ENCODE measurements around the gene UNC13B.

UNC13B gene

GRCh38 chr9:35280399-35280798 is 118.6 kb downstream of the UNC13B start:
- DNase-seq: no peak

GRCh38 chr9:35285731-35286130 is 123.9 kb downstream of the UNC13B start:
- DNase-seq: no peak

GRCh38 chr9:35286381-35286780 is 124.6 kb downstream of the UNC13B start:
- no peak for DNase-seq

- no peak for DNase-seq
These were observed 126.3 kb downstream of the UNC13B start for GRCh38 chr9:35287987-35288632.

- no peak for DNase-seq
These were observed 127.0 kb downstream of the UNC13B start for GRCh38 chr9:35288778-35289177.

- no peak for DNase-seq
These were observed 131.7 kb downstream of the UNC13B start for GRCh38 chr9:35293376-35293964.

- DNase-seq: no peak
These were observed 132.3 kb downstream of the UNC13B start for GRCh38 chr9:35294066-35294465.

GRCh38 chr9:35294556-35294955 is 132.7 kb downstream of the UNC13B start:
- no peak for DNase-seq

GRCh38 chr9:35295369-35296036 is 133.7 kb downstream of the UNC13B start:
- DNase-seq: no peak

- no peak for DNase-seq
These were observed 141.8 kb downstream of the UNC13B start for GRCh38 chr9:35303567-35303966.

GRCh38 chr9:35306283-35306682 is 144.5 kb downstream of the UNC13B start:
- DNase-seq: no peak

- DNase-seq: no peak
These were observed 146.5 kb downstream of the UNC13B start for GRCh38 chr9:35308316-35308715.

- DNase-seq: no peak
These were observed 150.3 kb downstream of the UNC13B start for GRCh38 chr9:35311891-35312639.

- DNase-seq: no peak
These were observed 151.7 kb downstream of the UNC13B start for GRCh38 chr9:35313460-35313859.

- no peak for DNase-seq
These were observed 152.1 kb downstream of the UNC13B start for GRCh38 chr9:35313916-35314315.

GRCh38 chr9:35318741-35319140 is 156.9 kb downstream of the UNC13B start:
- DNase-seq: no peak

GRCh38 chr9:35322075-35322885 is 160.5 kb downstream of the UNC13B start:
- no peak for DNase-seq

- no peak for DNase-seq
These were observed 163.2 kb downstream of the UNC13B start for GRCh38 chr9:35324966-35325365.

GRCh38 chr9:35333551-35333950 is 171.7 kb downstream of the UNC13B start:
- no peak for DNase-seq

- no peak for DNase-seq
These were observed 173.4 kb downstream of the UNC13B start for GRCh38 chr9:35335164-35335563.

- DNase-seq: no peak
These were observed 176.3 kb downstream of the UNC13B start for GRCh38 chr9:35338086-35338485.

- DNase-seq: peak; percentile 34
These were observed 176.9 kb downstream of the UNC13B start for GRCh38 chr9:35338561-35339274.
